Activated CD4-positive, alpha-beta T cell treated with anti-CD3 and anti-CD28 coated beads for 36 hours (primary cell): Measurements from ENCODE around the gene C17orf107. TPM values are rescaled to one million over a fixed set of nuclear protein-coding genes. Genes with fewer than 3 reads are reported as not detected.

Experiments
- ATAC-seq: fragments of 200-7000 bp; cut with Tn5 transposase; one replicate; pipeline ENCODE4 v1.10.0; 2021; ENCODE audit warnings: mild to moderate bottlenecking, moderate library complexity
- CTCF ChIA-PET: fragments of 350-600 bp; sonication (Branson Sonifier 250); formaldehyde crosslinking; loops from one replicate; lab custom pipeline; 2021; ENCODE audit warnings: antibody characterized with exemption; lab: Charles Lee
- POLR2A ChIA-PET: fragments of 350-600 bp; sonication (Branson Sonifier 250); formaldehyde crosslinking; loops from one replicate; lab custom pipeline; 2021; ENCODE audit warnings: antibody characterized with exemption, inconsistent platforms; lab: Charles Lee
- DNase-seq: peaks from one replicate; pipeline ENCODE4 v3.0.0-alpha.2; 2020
- H3K27ac Mint-ChIP-seq: one replicate; pipeline ENCODE4 v1.8.0; 2021; ENCODE audit warnings: mixed read lengths
- H3K27me3 Mint-ChIP-seq: one replicate; pipeline ENCODE4 v1.8.0; 2021; ENCODE audit warnings: mixed read lengths
- H3K36me3 Mint-ChIP-seq: one replicate; pipeline ENCODE4 v1.8.0; 2021; ENCODE audit warnings: low read depth, mixed read lengths
- H3K4me1 Mint-ChIP-seq: one replicate; pipeline ENCODE4 v1.8.0; 2021; ENCODE audit warnings: mixed read lengths
- H3K4me3 Mint-ChIP-seq: one replicate; pipeline ENCODE4 v1.8.0; 2021; ENCODE audit warnings: mild to moderate bottlenecking, moderate library complexity, mixed read lengths
- H3K9me3 Mint-ChIP-seq: one replicate; pipeline ENCODE4 v1.8.0; 2021; ENCODE audit warnings: low read depth, mixed read lengths
- intact Hi-C, 2 experiments: fragments of 100-400 bp; cut with DNase I in 1 of 2; cut with micrococcal nuclease in 1 of 2; formaldehyde crosslinking; loops; one replicate each; pipeline versions ENCODE4 v1.14.2 to v1.15.1; 2022 to 2024; cut with DNase I, micrococcal nuclease
- total RNA-seq, 2 experiments: library from RNA; stranded (reverse); gene quantifications; one replicate each; pipeline ENCODE4 v1.2.3, GENCODE V29; 2021

Gene C17orf107
- total RNA-seq, 2 experiments from 2014 or later, result 2.6 to 2.8 TPM

- intact Hi-C loops, result no loop called here
- DNase-seq (no peak), ATAC-seq (no peak)
- Mint-ChIP-seq H3K9me3 (no peaks in the 10 kb centered on the region), H3K36me3 (peaks cover 2% of the 10 kb centered on the region), H3K27me3 (no peaks in the 10 kb centered on the region), H3K4me1 (no peaks in the 10 kb centered on the region), H3K27ac (no peak overlapping the region), H3K4me3 (no peak overlapping the region)
- ChIA-PET POLR2A (no interaction called here), CTCF (interaction anchor here (0.6 to 1.3 kb wide), 3 partner anchors 88 to 312 kb away, joined by 3 to 4 read pairs (median 3); partner anchors contain the start of gene SPAG7)
These were observed 19.7 kb upstream of the C17orf107 start for GRCh38 chr17:4879601-4880000.

GRCh38 chr17:4880857-4881256 is 18.5 kb upstream of the C17orf107 start:
- peaks cover 11% of the 10 kb centered on the region for H3K36me3 Mint-ChIP-seq
- POLR2A ChIA-PET, result interaction anchor here (1.0 kb wide), 1 partner anchor 126 kb away, joined by 3 read pairs; no protein-coding TSS in a partner anchor
- intact Hi-C loops, result loop anchor here in 1 of 2 experiments (5.0 kb wide), 1 partner anchor 44 kb away; no protein-coding TSS in a partner anchor
- no peaks in the 10 kb centered on the region for H3K27me3 Mint-ChIP-seq
- H3K27ac Mint-ChIP-seq, result no peak overlapping the region
- ATAC-seq (no peak), DNase-seq (no peak)
- no peaks in the 10 kb centered on the region for H3K9me3 Mint-ChIP-seq
- CTCF ChIA-PET, result interaction anchor here (0.6 to 1.0 kb wide), 5 partner anchors 9 to 314 kb away, joined by 3 read pairs; no protein-coding TSS in a partner anchor
- no peaks in the 10 kb centered on the region for H3K4me1 Mint-ChIP-seq
- H3K4me3 Mint-ChIP-seq, result no peak overlapping the region

- Mint-ChIP-seq H3K36me3 (peaks cover 13% of the 10 kb centered on the region), H3K4me1 (no peaks in the 10 kb centered on the region), H3K4me3 (no peak overlapping the region), H3K27me3 (no peaks in the 10 kb centered on the region), H3K27ac (no peak overlapping the region), H3K9me3 (no peaks in the 10 kb centered on the region)
- ATAC-seq (peak; percentile 94), DNase-seq (peak; percentile 84)
- POLR2A ChIA-PET, result no interaction called here
- intact Hi-C loops, result loop anchor here in 1 of 2 experiments (1.0 to 5.0 kb wide), 3 partner anchors 45 to 172 kb away; partner anchors contain the start of gene ARRB2
- CTCF ChIA-PET, result interaction anchor here (0.6 to 1.2 kb wide), 4 partner anchors 35 to 544 kb away, joined by 3 to 4 read pairs (median 3); no protein-coding TSS in a partner anchor
These were observed 17.4 kb upstream of the C17orf107 start for GRCh38 chr17:4881761-4882555.

GRCh38 chr17:4884489-4884888 is 14.8 kb upstream of the C17orf107 start:
- ChIA-PET POLR2A (no interaction called here), CTCF (interaction anchor here (0.7 kb wide), 1 partner anchor 30 kb away, joined by 3 read pairs; no protein-coding TSS in a partner anchor)
- DNase-seq (no peak), ATAC-seq (no peak)
- Mint-ChIP-seq H3K4me1 (no peaks in the 10 kb centered on the region), H3K9me3 (no peaks in the 10 kb centered on the region), H3K36me3 (peaks cover 21% of the 10 kb centered on the region), H3K27me3 (no peaks in the 10 kb centered on the region), H3K4me3 (no peak overlapping the region), H3K27ac (no peak overlapping the region)
- intact Hi-C loops, result loop anchor here in 1 of 2 experiments (5.0 kb wide), 1 partner anchor 47 kb away; no protein-coding TSS in a partner anchor

GRCh38 chr17:4886830-4887229 is 12.5 kb upstream of the C17orf107 start:
- ChIA-PET CTCF (interaction anchor here (1.9 to 2.1 kb wide), 2 partner anchors 98 to 155 kb away, joined by 5 to 7 read pairs; partner anchors contain the start of genes GLTPD2 and MED11), POLR2A (no interaction called here)
- H3K9me3 Mint-ChIP-seq, result no peaks in the 10 kb centered on the region
- intact Hi-C loops, result loop anchor here in 1 of 2 experiments (5.0 kb wide), 2 partner anchors 320 to 400 kb away; no protein-coding TSS in a partner anchor
- H3K36me3 Mint-ChIP-seq, result peaks cover 28% of the 10 kb centered on the region
- H3K27me3 Mint-ChIP-seq, result no peaks in the 10 kb centered on the region
- ATAC-seq, result no peak
- DNase-seq, result no peak
- no peaks in the 10 kb centered on the region for H3K4me1 Mint-ChIP-seq
- H3K27ac Mint-ChIP-seq, result peak overlapping the region; percentile 2
- no peak overlapping the region for H3K4me3 Mint-ChIP-seq

GRCh38 chr17:4887581-4887980 is 11.8 kb upstream of the C17orf107 start:
- DNase-seq (no peak), ATAC-seq (no peak)
- POLR2A ChIA-PET, result no interaction called here
- peaks cover 31% of the 10 kb centered on the region for H3K36me3 Mint-ChIP-seq
- no peaks in the 10 kb centered on the region for H3K9me3 Mint-ChIP-seq
- CTCF ChIA-PET, result interaction anchor here (1.9 to 2.1 kb wide), 2 partner anchors 99 to 156 kb away, joined by 5 to 7 read pairs; partner anchors contain the start of genes GLTPD2 and MED11
- no peak overlapping the region for H3K4me3 Mint-ChIP-seq
- no peak overlapping the region for H3K27ac Mint-ChIP-seq
- H3K27me3 Mint-ChIP-seq, result no peaks in the 10 kb centered on the region
- intact Hi-C loops, result loop anchor here in 1 of 2 experiments (5.0 kb wide), 2 partner anchors 320 to 400 kb away; no protein-coding TSS in a partner anchor
- no peaks in the 10 kb centered on the region for H3K4me1 Mint-ChIP-seq

- no peaks in the 10 kb centered on the region for H3K27me3 Mint-ChIP-seq
- H3K9me3 Mint-ChIP-seq, result no peaks in the 10 kb centered on the region
- peaks cover 28% of the 10 kb centered on the region for H3K36me3 Mint-ChIP-seq
- ATAC-seq (no peak), DNase-seq (no peak)
- ChIA-PET CTCF (interaction anchor here (0.9 kb wide), 1 partner anchor 31 kb away, joined by 4 read pairs; no protein-coding TSS in a partner anchor), POLR2A (no interaction called here)
- intact Hi-C loops, result no loop called here
- H3K4me1 Mint-ChIP-seq, result no peaks in the 10 kb centered on the region
- no peak overlapping the region for H3K27ac Mint-ChIP-seq
- H3K4me3 Mint-ChIP-seq, result no peak overlapping the region
These were observed 7.6 kb upstream of the C17orf107 start for GRCh38 chr17:4891411-4892410.

- intact Hi-C loops, result no loop called here
- Mint-ChIP-seq H3K4me1 (no peaks in the 10 kb centered on the region), H3K36me3 (peaks cover 33% of the 10 kb centered on the region), H3K27ac (no peak overlapping the region), H3K4me3 (no peak overlapping the region), H3K9me3 (no peaks in the 10 kb centered on the region), H3K27me3 (no peaks in the 10 kb centered on the region)
- ChIA-PET POLR2A (no interaction called here), CTCF (no interaction called here)
- DNase-seq (no peak), ATAC-seq (no peak)
These were observed 6.7 kb upstream of the C17orf107 start for GRCh38 chr17:4892499-4893221.

GRCh38 chr17:4893272-4893671 is 6.1 kb upstream of the C17orf107 start:
- intact Hi-C loops, result no loop called here
- ChIA-PET CTCF (no interaction called here), POLR2A (no interaction called here)
- no peaks in the 10 kb centered on the region for H3K9me3 Mint-ChIP-seq
- no peaks in the 10 kb centered on the region for H3K4me1 Mint-ChIP-seq
- DNase-seq (no peak), ATAC-seq (no peak)
- H3K27me3 Mint-ChIP-seq, result no peaks in the 10 kb centered on the region
- no peak overlapping the region for H3K27ac Mint-ChIP-seq
- peaks cover 31% of the 10 kb centered on the region for H3K36me3 Mint-ChIP-seq
- H3K4me3 Mint-ChIP-seq, result no peak overlapping the region

GRCh38 chr17:4893721-4894560 is 5.4 kb upstream of the C17orf107 start:
- Mint-ChIP-seq H3K27me3 (no peaks in the 10 kb centered on the region), H3K9me3 (no peaks in the 10 kb centered on the region), H3K4me3 (no peak overlapping the region), H3K4me1 (peaks cover 3% of the 10 kb centered on the region), H3K36me3 (peaks cover 30% of the 10 kb centered on the region), H3K27ac (no peak overlapping the region)
- CTCF ChIA-PET, result no interaction called here
- ATAC-seq (no peak), DNase-seq (no peak)
- POLR2A ChIA-PET, result interaction anchor here (0.6 kb wide), 1 partner anchor 610 kb away, joined by 3 read pairs; no protein-coding TSS in a partner anchor
- intact Hi-C loops, result no loop called here
